Lower lobe of right lung (tissue), 2 donors: Measurements from ENCODE around the gene CSRP1. TPM values are rescaled to one million over a fixed set of nuclear protein-coding genes. Genes with fewer than 3 reads are reported as not detected.

Experiments used
- ATAC-seq, 2 donors: fragments of 200-7000 bp; cut with Tn5 transposase; one replicate each; pipeline ENCODE4 v1.9.1; 2020 to 2022; ENCODE audit warnings: mild to moderate bottlenecking in 2 of 2, moderate library complexity in 2 of 2
- DNase-seq: peaks from one replicate; pipeline ENCODE4 v3.0.0-alpha.2; 2020
- H3K27ac ChIP-seq: fragments of 200-600 bp; one replicate; pipeline ENCODE4 v1.8.0; 2022
- H3K27me3 ChIP-seq: fragments of 200-600 bp; one replicate; pipeline ENCODE4 v1.8.0; 2022; ENCODE audit warnings: low read depth
- H3K36me3 ChIP-seq: fragments of 200-600 bp; one replicate; pipeline ENCODE4 v1.8.0; 2022; ENCODE audit warnings: mild to moderate bottlenecking
- H3K4me1 ChIP-seq: fragments of 200-600 bp; one replicate; pipeline ENCODE4 v1.8.0; 2022
- H3K4me3 ChIP-seq: fragments of 200-600 bp; one replicate; pipeline ENCODE4 v1.8.0; 2022; ENCODE audit warnings: mild to moderate bottlenecking
- H3K9me3 ChIP-seq: fragments of 200-600 bp; one replicate; pipeline ENCODE4 v1.8.0; 2022
- CTCF ChIP-seq: fragments of 200-600 bp; IDR thresholded peaks from one replicate; pipeline ENCODE4 v1.8.0; 2022; ENCODE audit warnings: antibody characterized with exemption, mild to moderate bottlenecking
- intact Hi-C: fragments of 100-400 bp; cut with DNase I; formaldehyde crosslinking; loops from one replicate; pipeline ENCODE4 v1.11.0; 2022
- total RNA-seq: library from RNA; stranded (reverse); fragmentation: NEBNext Ultra II Directional; extraction: Animal tissue kit (Norgen Biotek cat#: 25700); gene quantifications from one replicate; pipeline ENCODE4 v1.2.1, GENCODE V29; 2021
- donor health status: DM: no; HTN: yes; CAD: no; lungs with severe emphysema.

The CSRP1 gene
- total RNA-seq, 1 donor from 2014 or later = 185 TPM

DNA sequence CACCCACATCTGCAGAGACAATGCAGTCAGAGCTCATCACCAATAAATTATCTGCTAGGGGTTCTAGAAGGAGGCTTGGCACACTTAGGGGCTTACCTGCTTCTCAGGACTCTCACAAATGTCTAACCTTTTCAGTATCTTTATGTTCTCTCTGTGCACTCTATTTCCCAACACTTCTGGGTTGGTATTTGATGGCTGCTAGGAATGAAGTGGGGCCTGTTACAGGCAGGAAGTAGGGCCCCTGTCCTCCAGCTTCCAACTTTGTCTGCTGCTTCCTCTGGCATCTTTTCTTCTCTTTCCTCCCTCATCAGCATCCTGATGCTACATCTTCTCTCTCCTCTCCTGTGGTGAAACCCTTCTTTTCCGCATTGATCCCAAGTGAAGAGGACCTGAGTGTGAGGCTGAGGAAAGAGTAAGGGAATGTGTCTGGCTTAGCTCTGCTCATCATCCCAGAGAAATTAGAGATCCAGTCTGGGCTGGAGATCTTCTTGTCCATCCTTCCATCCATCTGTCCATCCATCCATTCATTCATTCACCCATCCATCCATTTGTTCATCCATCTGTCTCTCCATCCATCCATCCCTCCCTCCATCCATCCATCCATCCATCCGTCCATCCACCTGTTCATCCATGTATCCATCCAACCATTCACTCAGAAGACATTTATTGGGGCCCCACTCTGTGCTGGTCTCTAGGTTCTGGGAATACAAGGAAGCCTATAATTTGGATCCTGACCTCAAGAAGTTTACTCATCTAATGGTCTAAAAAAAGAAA lies 2.9 kb upstream of the CSRP1 start:
- no peak for TF ChIP-seq CTCF

GRCh38 chr1:201508809-201509208 lies 1.9 kb upstream of the CSRP1 start:
- intact Hi-C loops = no loop called here
- ATAC-seq (no peak), DNase-seq (no peak)
- no peak for TF ChIP-seq CTCF
- Histone ChIP-seq H3K36me3 (no peaks in the 10 kb centered on the region), H3K4me3 (no peak overlapping the region), H3K27ac (peak overlapping the region; percentile 97), H3K9me3 (no peaks in the 10 kb centered on the region), H3K27me3 (no peaks in the 10 kb centered on the region), H3K4me1 (peaks cover 68% of the 10 kb centered on the region)

More for the DNA sequence above, 2.9 kb upstream of the CSRP1 start:
- intact Hi-C loops = no loop called here
- Histone ChIP-seq H3K36me3 (no peaks in the 10 kb centered on the region), H3K27me3 (no peaks in the 10 kb centered on the region), H3K27ac (no peak overlapping the region), H3K9me3 (no peaks in the 10 kb centered on the region), H3K4me3 (no peak overlapping the region), H3K4me1 (peaks cover 58% of the 10 kb centered on the region)
- DNase-seq = no peak
- no peak for ATAC-seq

DNA sequence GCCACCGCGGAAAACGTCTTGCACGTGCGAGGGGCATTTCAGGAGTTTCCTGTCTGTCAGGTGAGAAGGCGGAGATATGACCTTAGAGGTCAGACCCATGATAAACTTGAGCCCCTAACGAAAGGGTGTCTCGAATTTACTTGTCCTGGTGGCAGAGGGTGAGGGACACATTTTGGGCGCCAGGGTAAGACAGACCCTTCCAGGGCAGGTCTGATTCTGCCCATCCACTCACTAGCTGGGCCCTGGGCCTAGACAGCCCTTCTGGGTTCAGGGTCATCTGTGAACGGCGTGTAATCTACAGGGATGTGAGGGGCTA lies 395 bp upstream of the CSRP1 start:
- Histone ChIP-seq H3K4me3 (peak overlapping the region; percentile 79), H3K4me1 (peaks cover 73% of the 10 kb centered on the region), H3K36me3 (no peaks in the 10 kb centered on the region), H3K9me3 (no peaks in the 10 kb centered on the region), H3K27me3 (no peaks in the 10 kb centered on the region), H3K27ac (peak overlapping the region; percentile 97)
- DNase-seq (no peak), ATAC-seq (peak in 1 of 2 donors; percentile 1)
- intact Hi-C loops = no loop called here
- TF ChIP-seq CTCF = no peak

DNA sequence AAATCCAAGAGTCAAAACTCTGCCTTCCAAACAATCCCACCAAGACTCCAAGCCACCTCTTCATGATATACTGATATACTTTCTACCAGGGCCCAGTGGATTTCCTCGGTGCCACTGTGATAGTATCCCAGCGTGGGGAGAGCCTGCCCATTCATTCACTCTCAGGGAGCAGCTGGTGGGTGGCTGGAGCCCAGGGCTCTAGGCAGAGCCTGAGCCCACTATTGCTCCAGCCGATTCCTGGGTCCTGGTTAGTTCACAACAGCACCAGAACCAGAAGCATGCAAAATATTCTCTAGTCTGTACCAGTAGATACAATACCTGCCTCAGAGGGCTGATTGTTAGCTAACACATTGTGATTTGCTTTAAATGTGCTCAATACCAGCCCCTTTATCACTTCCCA lies 831 bp downstream of the CSRP1 start:
- no peak for DNase-seq

DNA sequence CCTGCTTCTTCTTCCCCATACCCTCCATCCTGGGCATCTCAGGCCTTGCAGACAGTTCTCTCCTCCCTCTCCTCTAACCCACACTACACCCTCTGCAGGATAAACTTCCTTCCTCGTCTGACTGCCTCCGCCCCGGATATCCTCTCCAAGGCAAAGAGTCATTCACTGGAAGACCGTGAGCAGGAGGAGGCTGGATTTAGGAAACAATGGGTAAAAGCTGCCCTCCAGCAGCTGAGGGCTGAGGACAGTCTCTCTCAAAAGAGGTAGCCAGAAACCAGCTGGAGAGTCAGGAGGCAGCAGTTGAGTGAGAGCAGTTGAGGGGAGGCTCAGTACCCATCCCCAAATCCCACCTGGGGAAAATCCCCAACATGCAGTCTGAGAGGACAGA lies 1.4 kb downstream of the CSRP1 start:
- H3K4me1 ChIP-seq = peaks cover 78% of the 10 kb centered on the region

More for the DNA sequence above, 831 bp downstream of the CSRP1 start:
- no peak for TF ChIP-seq CTCF
- intact Hi-C loops = no loop called here
- Histone ChIP-seq H3K9me3 (no peaks in the 10 kb centered on the region), H3K27ac (peak overlapping the region; percentile 97), H3K4me3 (peak overlapping the region; percentile 79), H3K27me3 (no peaks in the 10 kb centered on the region), H3K36me3 (no peaks in the 10 kb centered on the region), H3K4me1 (peaks cover 73% of the 10 kb centered on the region)
- ATAC-seq = no peak

More for the DNA sequence above, 1.4 kb downstream of the CSRP1 start:
- H3K27ac ChIP-seq = peak overlapping the region; percentile 97
- intact Hi-C loops = no loop called here
- H3K4me3 ChIP-seq = peak overlapping the region; percentile 79
- H3K9me3 ChIP-seq = no peaks in the 10 kb centered on the region
- H3K27me3 ChIP-seq = no peaks in the 10 kb centered on the region
- no peak for DNase-seq
- ATAC-seq = peak; percentile 4 to 10
- no peaks in the 10 kb centered on the region for H3K36me3 ChIP-seq
- TF ChIP-seq CTCF = no peak
